Suprapubic skin (tissue), 4 donors: Measurements from ENCODE around the gene SOX6. TPM values are rescaled to one million over a fixed set of nuclear protein-coding genes. Genes with fewer than 3 reads are reported as not detected.

ENCODE experiments used
- DNase-seq, 2 donors: peaks; one replicate each; pipeline ENCODE4 v3.0.0-alpha.2; 2019; ENCODE audit warnings: low spot score in 2 of 2
- H3K27ac ChIP-seq: fragments of 200-600 bp; sonication (generic); one replicate; pipeline ENCODE4 v1.5.1; 2019
- H3K27me3 ChIP-seq: fragments of 200-600 bp; sonication (generic); one replicate; pipeline ENCODE4 v1.5.1; 2019
- H3K36me3 ChIP-seq: fragments of 200-600 bp; sonication (generic); one replicate; pipeline ENCODE4 v1.5.1; 2019
- H3K4me1 ChIP-seq: fragments of 200-600 bp; sonication (generic); one replicate; pipeline ENCODE4 v1.5.1; 2019
- H3K4me3 ChIP-seq: fragments of 200-600 bp; sonication (generic); one replicate; pipeline ENCODE4 v1.5.1; 2019; ENCODE audit warnings: mild to moderate bottlenecking
- H3K9me3 ChIP-seq: fragments of 200-600 bp; sonication (generic); one replicate; pipeline ENCODE4 v1.5.1; 2019
- EP300 ChIP-seq: sonication (generic); formaldehyde crosslinking; IDR thresholded peaks from one replicate; pipeline ENCODE4 v1.6.1; 2017; ENCODE audit warnings: antibody characterized with exemption
- POLR2A ChIP-seq, 2 donors: fragments of 450-650 bp; IDR thresholded peaks; one replicate each; pipeline ENCODE4 v1.6.1; 2017; ENCODE audit warnings: antibody characterized with exemption in 2 of 2, mild to moderate bottlenecking in 2 of 2, moderate library complexity in 2 of 2
- POLR2AphosphoS5 ChIP-seq, 3 donors: sonication (generic); formaldehyde crosslinking; IDR thresholded peaks; one replicate each; pipeline ENCODE4 v1.6.1; 2017; ENCODE audit warnings: antibody characterized with exemption in 3 of 3
- WGBS: methylation state at CpG from one replicate; pipeline ENCODE4 v1.1.5; 2018; 5-methylcytosine and 5-hydroxymethylcytosine counted together
- total RNA-seq, 4 donors: library from RNA; depleted of rRNA; stranded (reverse); fragments of >200 nt; gene quantifications; one replicate each; pipeline ENCODE4 v1.1.0, GENCODE V29; 2016
- TF ChIP-seq, protein P1 (sequence below), 2 donors: fragments of 200-600 bp in 1 of 2; fragments of 450-650 bp in 1 of 2; sonication (generic) in 1 of 2; IDR thresholded peaks; one replicate each; pipeline ENCODE4 v1.5.1; 2016 to 2019; ENCODE audit warnings: antibody characterized with exemption in 2 of 2, mild to moderate bottlenecking in 1 of 2, moderate library complexity in 1 of 2

Gene SOX6
- total RNA-seq, 4 donors from 2014 or later = 12.1 to 32.0 (median 23.8) TPM

GRCh38 chr11:15936011-15936410 is 420.3 kb downstream of the SOX6 start:
- WGBS = 89% methylated on average over 2 of the region's 2 CpGs
- Histone ChIP-seq H3K27ac (no peak overlapping the region), H3K4me3 (no peak overlapping the region), H3K27me3 (peaks cover 6% of the 10 kb centered on the region), H3K4me1 (peaks cover 1% of the 10 kb centered on the region), H3K36me3 (no peaks in the 10 kb centered on the region), H3K9me3 (no peaks in the 10 kb centered on the region)
- no peak for DNase-seq
- no peak for TF ChIP-seq POLR2AphosphoS5 (IDR thresholded peaks at IDR 0.05)

DNA sequence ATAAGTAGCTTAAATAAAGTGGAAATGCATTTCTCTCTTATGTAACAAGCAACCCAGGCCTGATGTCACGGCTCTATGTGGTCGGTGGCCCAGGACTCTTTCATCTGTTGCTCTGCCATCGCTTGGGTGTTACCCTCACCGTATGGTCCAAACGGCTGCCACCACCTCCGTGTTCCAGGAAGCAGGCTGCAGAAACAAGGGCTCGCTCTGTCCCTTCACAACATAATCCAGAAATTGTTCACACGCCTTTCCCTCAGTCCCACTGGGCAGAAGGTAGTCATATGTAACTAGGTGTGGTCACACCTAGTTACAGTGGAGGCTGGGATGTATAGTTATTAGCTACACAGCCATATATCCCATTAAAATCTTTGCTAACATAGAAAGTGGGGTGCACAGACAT is 421.0 kb downstream of the SOX6 start:
- Histone ChIP-seq H3K4me1 (no peaks in the 10 kb centered on the region), H3K27ac (no peak overlapping the region), H3K36me3 (no peaks in the 10 kb centered on the region), H3K4me3 (no peak overlapping the region), H3K27me3 (peaks cover 4% of the 10 kb centered on the region), H3K9me3 (no peaks in the 10 kb centered on the region)
- TF ChIP-seq EP300 (no peak), POLR2AphosphoS5 (IDR thresholded peaks at IDR 0.05) (no peak), POLR2A (IDR thresholded peaks at IDR 0.05) (no peak)
- TF ChIP-seq, protein P1, sequence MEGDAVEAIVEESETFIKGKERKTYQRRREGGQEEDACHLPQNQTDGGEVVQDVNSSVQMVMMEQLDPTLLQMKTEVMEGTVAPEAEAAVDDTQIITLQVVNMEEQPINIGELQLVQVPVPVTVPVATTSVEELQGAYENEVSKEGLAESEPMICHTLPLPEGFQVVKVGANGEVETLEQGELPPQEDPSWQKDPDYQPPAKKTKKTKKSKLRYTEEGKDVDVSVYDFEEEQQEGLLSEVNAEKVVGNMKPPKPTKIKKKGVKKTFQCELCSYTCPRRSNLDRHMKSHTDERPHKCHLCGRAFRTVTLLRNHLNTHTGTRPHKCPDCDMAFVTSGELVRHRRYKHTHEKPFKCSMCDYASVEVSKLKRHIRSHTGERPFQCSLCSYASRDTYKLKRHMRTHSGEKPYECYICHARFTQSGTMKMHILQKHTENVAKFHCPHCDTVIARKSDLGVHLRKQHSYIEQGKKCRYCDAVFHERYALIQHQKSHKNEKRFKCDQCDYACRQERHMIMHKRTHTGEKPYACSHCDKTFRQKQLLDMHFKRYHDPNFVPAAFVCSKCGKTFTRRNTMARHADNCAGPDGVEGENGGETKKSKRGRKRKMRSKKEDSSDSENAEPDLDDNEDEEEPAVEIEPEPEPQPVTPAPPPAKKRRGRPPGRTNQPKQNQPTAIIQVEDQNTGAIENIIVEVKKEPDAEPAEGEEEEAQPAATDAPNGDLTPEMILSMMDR (IDR thresholded peaks at IDR 0.05) = no peak
- no peak for DNase-seq
- WGBS = 88% methylated on average over 8 of the region's 8 CpGs

DNA sequence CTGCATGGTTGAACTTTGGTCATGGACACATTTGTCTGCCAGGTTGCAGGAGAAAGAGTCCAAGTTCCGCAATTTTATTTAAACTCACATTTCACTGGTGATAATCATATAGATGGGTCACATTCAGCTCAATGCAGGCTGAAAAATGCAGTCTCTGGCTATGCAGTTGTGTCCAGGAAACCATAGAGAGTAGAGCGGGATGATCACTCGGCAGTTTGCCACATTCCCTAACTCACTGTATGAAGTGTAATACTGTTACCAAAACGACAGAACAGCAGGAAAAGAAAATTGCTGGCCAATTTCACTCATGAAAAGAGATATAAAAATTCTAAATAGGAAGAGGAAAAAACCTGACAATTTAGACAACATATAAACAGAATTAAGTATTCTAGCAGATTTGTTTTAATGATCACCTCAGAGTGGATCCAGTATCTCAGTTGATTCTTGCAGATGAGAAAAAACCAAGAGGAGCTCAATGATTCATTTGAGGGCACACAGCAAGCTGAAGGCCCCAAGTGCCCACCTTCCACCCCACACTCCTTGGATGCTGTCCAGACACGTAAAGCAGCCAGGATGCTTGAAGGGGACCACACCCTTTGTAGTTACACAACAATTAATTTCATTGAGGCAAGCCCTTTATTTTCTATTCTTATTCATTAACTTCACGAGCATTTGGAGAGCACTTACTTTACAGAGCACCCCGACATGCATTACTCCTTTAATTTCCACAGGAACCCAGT is 422.3 kb downstream of the SOX6 start:
- Histone ChIP-seq H3K9me3 (no peaks in the 10 kb centered on the region), H3K36me3 (no peaks in the 10 kb centered on the region), H3K4me1 (no peaks in the 10 kb centered on the region), H3K27me3 (peaks cover 4% of the 10 kb centered on the region), H3K27ac (no peak overlapping the region), H3K4me3 (no peak overlapping the region)
- 67% methylated on average over 7 of the region's 7 CpGs for WGBS
- no peak for DNase-seq
- TF ChIP-seq POLR2A (IDR thresholded peaks at IDR 0.05) (no peak), POLR2AphosphoS5 (IDR thresholded peaks at IDR 0.05) (no peak), EP300 (no peak)
- TF ChIP-seq, protein P1 (IDR thresholded peaks at IDR 0.05) = no peak

GRCh38 chr11:15932417-15932816 is 423.9 kb downstream of the SOX6 start:
- peaks cover 4% of the 10 kb centered on the region for H3K27me3 ChIP-seq
- no peak overlapping the region for H3K4me3 ChIP-seq
- H3K36me3 ChIP-seq = no peaks in the 10 kb centered on the region
- no peak overlapping the region for H3K27ac ChIP-seq
- peaks cover 8% of the 10 kb centered on the region for H3K4me1 ChIP-seq
- no peak for DNase-seq
- TF ChIP-seq, protein P1 (IDR thresholded peaks at IDR 0.05) = no peak
- TF ChIP-seq EP300 (no peak), POLR2AphosphoS5 (IDR thresholded peaks at IDR 0.05) (no peak), POLR2A (IDR thresholded peaks at IDR 0.05) (no peak)
- 87% methylated on average over 3 of the region's 3 CpGs for WGBS
- no peaks in the 10 kb centered on the region for H3K9me3 ChIP-seq

GRCh38 chr11:15931497-15931896 is 424.8 kb downstream of the SOX6 start:
- Histone ChIP-seq H3K4me3 (no peak overlapping the region), H3K4me1 (peaks cover 8% of the 10 kb centered on the region), H3K27me3 (peaks cover 4% of the 10 kb centered on the region), H3K27ac (no peak overlapping the region), H3K36me3 (no peaks in the 10 kb centered on the region), H3K9me3 (no peaks in the 10 kb centered on the region)
- DNase-seq = no peak
- no peak for TF ChIP-seq POLR2A (IDR thresholded peaks at IDR 0.05)
- TF ChIP-seq POLR2AphosphoS5 (IDR thresholded peaks at IDR 0.05) = no peak
- TF ChIP-seq, protein P1 (IDR thresholded peaks at IDR 0.05) = no peak
- no peak for TF ChIP-seq EP300
- WGBS = 92% methylated on average over 2 of the region's 2 CpGs
